ENCODE results near the gene SCRN3.
"Not testable (repeated sequence)": the region's sequence is repeated elsewhere in the genome, so short reads cannot be mapped to it uniquely, and the experiment has no call there.

The SCRN3 gene

DNA sequence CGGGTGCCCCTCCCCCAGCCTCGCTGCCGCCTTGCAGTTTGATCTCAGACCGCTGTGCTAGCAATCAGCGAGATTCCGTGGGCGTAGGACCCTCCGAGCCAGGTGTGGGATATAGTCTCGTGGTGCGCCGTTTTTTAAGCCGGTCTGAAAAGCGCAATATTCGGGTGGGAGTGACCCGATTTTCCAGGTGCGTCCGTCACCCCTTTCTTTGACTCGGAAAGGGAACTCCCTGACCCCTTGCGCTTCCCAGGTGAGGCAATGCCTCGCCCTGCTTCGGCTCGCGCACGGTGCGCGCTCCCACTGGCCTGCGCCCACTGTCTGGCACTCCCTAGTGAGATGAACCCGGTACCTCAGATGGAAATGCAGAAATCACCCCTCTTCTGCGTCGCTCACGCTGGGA lies 14.5 kb downstream of the SCRN3 start:
- not testable (repeated sequence) for DNase-seq

DNA sequence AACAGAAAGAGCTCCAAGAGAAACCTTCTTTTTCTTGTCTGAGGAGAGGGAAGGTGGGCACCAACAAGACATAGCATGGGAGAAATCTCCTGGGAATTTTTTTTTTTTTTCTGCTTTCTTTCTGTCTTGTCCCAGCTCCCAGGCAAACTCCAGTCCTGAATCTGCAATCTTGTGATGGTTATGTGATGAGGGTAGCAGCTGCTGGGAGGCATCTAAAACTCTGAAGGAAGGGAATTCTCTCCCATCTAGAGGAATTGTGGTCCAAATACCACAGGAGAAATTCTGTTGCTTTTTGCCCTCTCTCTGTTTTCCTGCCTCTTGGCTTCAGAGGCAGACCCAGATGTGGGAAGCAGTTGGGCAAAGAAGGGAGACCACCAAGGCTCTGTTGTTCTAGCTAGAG lies 16.7 kb downstream of the SCRN3 start:
- no peak for DNase-seq

DNA sequence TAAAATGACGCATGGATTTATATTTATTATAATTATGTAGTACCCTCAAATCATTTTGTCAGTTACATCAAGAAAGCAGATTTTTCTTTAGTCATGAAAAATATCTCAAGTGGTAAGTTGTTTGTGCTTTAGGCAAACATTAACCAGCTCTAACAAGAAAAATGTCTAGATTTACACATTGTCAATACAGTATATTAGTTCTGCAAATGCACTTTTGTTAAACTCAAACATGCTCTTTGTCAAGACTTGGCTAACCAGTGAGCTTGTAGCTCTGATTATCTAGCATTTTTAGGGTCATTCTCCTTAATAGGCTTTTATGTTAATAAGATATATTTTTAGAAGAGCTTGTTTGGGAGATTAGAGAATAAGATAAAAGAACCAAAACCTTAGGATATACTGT lies 32.7 kb downstream of the SCRN3 start:
- no peak for DNase-seq

DNA sequence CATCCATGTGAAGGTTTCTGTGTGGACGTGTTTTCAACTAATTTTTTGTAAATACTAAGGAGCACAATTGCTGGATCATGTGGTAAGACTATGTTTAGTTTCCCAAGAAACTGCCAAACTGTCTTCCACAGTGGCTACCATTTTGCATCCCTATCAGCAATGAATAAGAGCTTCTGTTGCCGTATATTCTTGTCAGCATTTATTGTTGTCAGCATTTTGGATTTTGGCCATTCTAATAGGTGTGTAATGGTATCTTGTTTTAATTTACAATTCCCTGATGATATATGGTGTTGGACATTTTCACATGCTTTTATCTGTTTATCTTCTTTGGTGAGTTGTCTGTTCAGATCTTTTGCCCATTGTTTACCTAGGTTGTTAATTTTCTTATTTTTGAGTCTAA lies 34.5 kb downstream of the SCRN3 start:
- DNase-seq, result no peak

DNA sequence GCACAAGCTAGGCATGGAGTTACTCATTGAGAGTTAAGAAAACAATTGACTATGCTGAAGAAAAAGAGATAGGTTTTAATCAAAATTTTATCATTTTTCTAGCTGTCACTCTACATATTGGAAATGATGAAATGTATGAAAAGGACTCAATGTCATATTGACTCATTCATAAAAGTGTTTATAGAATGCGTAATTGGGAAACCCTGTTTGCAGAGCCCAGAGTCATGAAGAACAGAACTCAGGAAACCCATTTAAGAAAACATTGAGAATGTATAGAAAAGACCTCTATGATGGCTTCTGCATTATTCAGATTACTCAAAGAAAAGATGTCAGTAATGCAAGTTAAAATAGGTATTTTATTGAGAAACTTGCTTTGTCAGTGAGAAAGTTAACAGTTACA lies 36.4 kb downstream of the SCRN3 start:
- no peak for DNase-seq

DNA sequence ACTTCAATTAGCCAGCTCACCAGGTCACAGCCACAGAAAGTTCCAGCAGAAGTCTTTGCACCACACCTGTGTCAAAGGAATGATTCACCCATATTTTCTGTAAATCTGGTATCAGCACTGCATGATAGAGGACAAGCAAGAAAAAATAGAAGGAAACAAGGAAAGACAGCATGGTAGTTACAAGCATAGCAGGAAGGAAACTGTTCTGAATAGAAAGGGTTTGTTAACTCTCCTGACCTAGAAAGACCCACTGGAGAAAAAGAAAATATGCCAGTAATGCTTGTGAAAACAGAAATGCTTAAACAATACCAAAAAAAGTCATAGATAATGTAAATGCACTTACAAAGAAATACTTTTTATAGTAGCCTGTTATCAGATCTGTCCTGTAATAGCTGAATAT lies 40.8 kb downstream of the SCRN3 start:
- no peak for DNase-seq

DNA sequence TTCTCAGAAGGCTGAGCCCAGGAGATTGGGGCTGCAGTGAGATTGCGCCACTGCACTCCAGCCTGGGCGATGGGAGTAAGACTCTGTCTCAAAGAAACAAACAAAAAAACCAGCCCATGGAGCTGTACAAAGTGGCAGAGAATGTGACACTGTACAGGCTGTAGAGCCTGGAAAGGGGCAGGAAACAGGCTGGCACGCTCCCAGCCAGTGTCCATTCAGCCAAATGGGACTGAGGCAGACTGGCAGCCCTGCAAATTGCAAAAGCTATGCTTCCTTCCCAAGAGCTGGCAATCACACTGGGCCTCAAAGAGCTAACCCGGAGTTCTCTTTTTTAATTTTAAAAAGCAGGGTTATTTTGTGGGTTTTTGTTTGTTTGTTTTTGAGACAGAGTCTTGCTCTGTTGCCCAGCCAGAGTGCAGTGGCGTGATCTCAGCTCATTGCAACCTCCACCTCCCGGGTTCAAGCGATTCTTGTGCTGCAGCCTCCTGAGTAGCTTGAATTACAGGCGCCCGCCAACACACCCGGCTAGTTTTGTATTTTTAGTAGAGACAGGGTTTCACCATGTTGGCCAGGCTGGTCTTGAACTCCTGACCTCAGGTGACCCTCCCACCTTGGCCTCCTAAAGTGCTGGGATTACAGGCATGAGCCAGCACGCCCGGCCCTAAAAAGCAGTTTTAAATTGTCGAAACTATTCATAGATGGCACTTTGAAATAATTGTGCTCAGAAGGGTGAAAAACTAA lies 42.8 kb downstream of the SCRN3 start:
- DNase-seq, result no peak

DNA sequence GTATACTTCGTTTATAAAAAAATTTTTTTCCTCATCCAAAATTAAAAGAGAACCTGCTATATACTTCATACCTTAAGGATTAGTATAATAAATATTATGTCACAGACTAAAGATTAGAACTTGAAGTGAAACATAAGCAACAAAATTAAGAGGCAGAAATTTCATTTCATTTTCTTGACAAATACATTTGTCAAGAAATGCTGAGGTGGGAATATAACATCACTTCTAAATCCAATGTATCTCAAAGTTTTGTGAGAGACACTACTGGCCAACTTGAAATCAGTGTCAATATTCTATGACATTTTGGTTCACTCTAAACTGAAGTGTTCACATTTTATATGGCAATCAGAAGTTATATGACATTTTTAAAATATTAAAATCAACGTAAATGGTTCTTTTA lies 43.8 kb downstream of the SCRN3 start:
- DNase-seq, result no peak

DNA sequence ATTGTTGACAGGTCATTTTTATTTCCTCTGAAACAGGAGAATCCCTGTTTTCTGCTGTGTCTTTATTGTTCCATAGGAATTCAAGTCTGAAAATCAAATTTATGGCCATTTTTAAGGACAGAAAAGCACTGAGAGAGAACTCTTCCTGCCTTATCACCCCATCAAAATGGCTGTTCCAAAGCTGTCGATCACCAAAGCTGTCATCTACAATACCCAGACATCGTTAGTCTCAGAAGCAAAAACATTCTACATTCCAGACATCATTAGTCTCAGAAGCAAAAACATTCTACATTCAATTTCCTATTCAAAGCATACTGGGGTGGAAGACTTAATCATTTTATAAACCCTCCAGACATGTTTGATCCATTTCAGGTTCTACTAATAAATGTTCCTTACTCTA lies 44.4 kb downstream of the SCRN3 start:
- no peak for DNase-seq

DNA sequence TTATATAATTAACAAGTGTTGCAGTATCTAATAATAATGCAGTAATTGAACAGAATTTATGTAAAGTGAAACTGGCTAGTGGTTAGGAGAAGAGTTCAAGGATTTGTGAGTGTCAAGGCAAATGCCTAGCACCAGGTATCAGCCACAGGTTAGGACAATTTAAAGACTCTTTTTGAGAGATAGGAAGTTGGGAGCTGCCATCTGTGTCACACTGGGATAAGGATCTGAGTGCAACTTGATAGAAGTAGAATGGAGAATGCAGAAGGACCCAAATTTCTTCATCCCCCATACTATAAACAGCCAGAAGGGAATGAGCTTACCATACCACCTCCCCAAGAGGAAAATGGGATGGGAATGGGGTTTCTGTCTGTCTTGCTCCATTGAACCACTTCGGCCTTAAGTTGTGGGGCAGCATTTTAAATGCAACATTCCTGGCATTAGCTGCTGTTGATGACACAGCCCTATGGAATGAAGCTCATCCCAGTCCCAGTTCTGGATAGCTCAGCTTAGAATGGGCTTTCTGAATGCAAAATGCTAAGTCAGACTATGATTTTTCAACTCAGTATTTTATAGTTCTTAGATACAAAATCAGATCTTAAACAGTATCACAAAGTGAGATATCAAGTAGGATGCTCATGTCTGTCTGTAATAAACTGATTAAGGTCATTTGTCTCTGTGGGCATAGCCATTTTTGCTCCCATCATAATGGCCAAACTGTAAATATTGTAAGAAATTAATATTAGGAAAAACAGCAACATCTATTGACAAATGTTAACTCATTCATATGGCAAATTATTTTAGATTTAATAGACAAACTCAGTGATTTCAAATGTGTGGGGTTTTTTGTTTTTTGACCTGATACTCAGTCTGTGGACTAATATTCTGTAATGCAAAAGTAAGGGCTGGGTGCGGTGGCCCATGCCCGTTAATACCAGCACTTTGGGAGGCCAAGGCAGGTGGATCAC lies 47.3 kb downstream of the SCRN3 start:
- no peak for DNase-seq

DNA sequence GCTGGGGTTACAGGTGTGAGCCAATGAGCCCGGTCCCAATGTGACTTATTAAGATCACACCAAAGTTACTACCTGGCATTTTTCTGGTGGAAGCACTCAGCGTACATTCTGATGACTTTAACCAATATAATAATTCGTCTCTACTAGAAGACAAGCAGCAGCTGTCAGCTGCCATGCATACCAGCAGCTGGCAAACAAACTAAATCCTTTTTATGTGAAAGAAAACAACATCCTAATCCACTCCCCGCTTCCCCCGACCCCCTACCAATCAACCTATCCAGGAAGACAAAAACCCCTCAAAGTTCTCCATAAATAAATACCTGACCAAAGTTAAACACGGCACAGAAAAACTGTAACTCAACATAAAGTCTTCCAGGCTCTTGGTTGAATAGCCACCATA lies 49.2 kb downstream of the SCRN3 start:
- DNase-seq, result no peak

DNA sequence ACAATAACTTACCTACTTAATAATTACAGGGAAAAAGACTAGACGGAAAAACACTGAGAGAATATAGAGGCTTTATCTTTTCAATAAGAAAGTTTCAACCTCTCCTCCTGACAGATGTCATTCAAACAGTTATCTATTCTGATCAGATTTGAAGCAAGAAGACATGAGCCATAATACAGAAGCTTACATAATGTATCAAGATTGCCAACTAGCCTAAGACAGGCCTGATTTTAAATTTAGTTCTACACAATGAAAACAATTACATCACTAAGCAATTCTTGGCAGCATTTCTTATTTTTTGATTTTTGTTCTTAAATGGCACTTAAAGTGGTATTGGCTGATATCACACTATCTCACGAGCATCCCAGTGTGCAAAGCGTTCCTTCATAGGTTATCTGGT lies 49.7 kb downstream of the SCRN3 start:
- no peak for DNase-seq

DNA sequence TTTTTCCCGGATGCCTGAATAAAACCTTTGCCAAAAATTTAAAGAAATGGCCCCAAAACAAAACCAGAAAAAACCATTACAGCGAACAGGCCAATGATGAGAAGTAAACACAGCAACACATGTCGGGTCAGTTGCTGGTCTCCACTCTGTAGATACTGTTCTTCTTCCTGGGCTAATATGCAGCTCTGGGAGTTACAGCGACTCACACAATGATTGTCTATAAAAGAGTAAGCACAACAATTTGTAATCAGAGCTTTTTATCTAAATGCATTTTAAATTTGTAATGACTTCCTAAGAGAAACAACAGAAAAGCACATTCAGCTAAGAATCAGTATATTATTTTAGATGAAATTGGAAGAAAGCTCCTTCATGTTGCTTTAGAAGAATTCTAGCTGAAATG lies 51.0 kb downstream of the SCRN3 start:
- DNase-seq, result no peak

DNA sequence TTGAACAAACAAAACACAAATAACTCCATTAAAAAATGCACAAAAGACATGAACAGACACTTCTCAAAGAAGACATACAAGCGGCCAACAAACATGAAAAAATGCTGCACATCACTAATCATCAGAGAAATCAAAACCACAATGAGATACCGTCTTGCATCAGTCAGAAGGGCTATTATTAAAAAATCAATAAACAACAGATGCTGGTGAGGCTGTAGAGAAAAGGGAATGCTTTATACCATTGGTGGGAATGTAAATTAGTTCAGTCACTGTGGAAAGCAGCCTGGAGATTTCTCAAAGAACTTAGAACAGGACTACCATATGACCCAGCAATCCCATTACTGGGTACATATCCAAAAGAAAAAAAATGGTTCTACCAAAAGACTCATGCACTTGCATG lies 53.5 kb downstream of the SCRN3 start:
- DNase-seq, result no peak

DNA sequence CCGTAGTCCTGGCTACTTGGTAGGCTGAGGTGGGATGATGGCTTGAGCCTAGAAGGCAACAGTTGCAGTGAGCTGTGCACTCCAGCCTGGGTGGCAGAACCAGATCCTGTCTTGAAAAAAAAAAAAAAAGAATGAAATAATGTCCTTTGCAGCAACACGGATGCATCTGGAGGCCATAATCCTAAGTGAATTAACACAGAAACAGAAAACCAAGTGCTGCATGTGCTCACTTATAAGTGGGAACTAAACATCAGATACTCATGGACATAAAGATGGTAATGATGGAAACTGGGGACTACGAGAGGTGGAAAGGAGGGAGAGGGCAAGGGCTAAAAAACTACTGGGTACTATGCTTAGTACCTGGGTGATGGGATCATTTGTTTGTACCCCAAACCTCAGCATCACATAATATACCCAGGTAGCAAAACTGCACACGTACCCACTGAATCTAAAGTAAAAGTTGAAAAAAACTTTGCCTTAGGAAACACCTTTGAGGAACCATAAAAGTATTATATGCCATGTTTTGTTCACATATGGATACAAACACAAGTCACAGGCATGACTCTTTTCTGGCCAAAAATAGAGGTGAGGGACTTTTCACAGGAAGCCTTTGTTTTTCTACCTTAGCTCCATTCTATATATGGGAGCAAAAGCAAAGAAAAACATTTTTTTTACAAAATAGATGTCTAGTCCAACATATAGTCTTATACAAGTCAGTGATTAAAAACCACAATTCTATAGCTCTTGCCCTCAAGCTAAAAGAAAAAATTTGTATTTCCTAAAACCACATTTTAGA lies 54.7 kb downstream of the SCRN3 start:
- no peak for DNase-seq

DNA sequence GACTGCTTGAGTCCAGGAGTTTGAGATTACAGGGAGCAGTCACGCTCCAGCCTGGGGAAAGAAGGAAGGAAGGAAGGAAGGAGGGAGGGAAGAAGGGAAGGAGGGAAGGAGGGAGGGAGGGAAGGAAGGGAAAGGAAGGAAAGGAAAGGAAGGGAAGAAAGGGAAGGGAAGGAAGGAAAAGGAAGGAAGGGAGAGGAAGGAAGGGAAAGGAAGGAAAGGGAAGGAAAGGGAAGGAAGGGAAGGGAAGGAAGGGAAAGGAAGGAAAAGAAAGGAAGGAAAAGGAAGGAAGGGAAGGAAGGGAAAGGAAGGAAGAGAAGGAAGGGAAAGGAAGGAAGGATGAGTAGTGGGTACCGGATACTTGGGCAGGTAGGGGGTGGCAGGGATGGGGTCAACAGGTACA lies 59.0 kb downstream of the SCRN3 start:
- DNase-seq, result no peak

DNA sequence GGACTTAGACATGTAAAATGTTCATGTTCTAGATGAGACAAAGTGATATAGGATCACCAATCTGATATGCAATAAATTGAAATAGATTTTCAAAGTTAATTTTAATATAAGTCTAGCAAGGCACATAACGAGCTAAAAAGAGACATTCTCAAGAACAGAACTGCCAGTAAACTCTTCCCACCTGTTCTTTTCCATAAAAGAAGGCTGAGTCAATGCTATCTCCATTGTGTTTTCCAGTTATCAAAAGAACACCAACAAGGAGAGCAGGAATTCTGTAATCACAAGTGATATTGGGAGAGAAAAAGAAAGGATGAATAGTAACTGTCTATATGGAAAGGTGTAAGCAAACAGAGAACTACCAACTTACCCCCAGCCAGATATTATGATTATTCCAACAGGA lies 65.7 kb downstream of the SCRN3 start:
- DNase-seq, result no peak

DNA sequence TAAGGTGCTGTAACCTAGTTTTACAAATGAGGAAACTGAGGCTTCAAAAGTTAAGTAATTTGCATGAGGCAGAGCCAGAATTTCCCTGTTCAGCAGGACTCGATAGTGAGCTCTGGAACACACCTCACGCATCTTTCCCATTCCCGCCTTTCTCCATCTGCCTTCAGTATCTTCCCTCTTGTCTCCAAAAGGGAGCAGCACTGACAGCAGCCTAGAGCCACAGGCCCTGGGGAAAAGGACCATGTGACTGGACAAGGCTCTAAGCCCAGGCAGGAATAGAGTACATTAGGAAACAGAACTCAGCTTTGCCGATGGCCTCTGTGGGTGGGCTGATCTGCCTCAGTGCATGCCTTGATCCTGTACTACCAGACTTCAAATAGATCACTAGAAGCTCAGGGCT lies 69.8 kb downstream of the SCRN3 start:
- DNase-seq, result no peak

DNA sequence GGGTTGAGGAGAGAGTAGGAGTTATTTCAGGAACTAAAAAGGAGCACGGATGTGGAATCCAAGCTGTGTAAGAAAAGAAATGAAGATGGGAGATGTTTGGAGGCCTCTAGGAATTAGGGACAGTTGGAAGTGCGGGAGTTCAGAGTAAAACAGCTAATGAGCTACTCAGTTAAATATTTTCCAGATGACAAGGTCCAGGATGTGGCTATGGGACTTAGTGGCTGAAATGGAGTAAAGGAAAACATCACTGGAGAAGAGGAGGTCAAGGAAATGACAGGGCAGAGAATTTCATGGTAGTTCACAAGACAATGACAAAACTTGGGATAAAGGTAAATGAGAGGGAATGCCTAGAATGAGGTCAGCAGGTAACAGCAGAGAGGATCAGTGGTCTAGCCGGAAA lies 78.3 kb downstream of the SCRN3 start:
- DNase-seq, result no peak

DNA sequence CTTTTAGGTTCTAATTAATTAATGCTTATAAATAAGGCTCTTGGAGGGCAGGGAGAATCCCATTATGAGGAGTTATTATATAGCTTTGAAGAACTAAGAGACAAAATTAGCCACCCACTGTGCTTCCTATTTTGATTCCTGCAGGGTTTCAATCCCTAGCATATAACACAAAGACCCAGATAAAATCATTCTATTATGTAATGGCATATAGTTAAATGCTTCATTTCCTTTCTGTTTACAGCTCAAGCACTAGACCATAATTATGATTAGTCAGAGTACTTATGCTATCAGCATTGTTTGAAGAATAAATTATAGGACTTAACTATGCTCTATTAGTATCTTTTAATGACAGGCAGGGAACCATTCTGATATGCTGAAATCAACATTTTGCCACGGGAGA lies 82.2 kb downstream of the SCRN3 start:
- DNase-seq, result no peak
